WTC11 (cell line): ENCODE results near the gene RNU1-3. TPM values are rescaled to one million over a fixed set of nuclear protein-coding genes. Genes with fewer than 3 reads are reported as not detected.
A peak's percentile ranks its signal among the peaks of the same experiment; 100 is the strongest.

ENCODE experiments used
- ATAC-seq: fragments of 200-7000 bp; cut with Tn5 transposase; 2 replicates; pipeline ENCODE4 v1.10.0; 2021; ENCODE audit warnings: mild to moderate bottlenecking, moderate library complexity
- CTCF ChIA-PET: fragments of 300-600 bp; sonication (Branson Sonifier 250); formaldehyde crosslinking; loops from one replicate; lab custom pipeline; 2021; ENCODE audit warnings: antibody characterized with exemption; lab: Charles Lee
- POLR2A ChIA-PET: fragments of 350-600 bp; sonication (Branson Sonifier 250); formaldehyde crosslinking; loops from one replicate; lab custom pipeline; 2021; ENCODE audit warnings: antibody characterized with exemption; lab: Charles Lee
- DNase-seq: peaks from one replicate; pipeline ENCODE4 v3.0.0; 2021; ENCODE audit warnings: low spot score
- H3K27ac Mint-ChIP-seq: 2 replicates; pipeline ENCODE4 v1.8.0; 2021; ENCODE audit warnings: mixed read lengths
- H3K27me3 Mint-ChIP-seq: 2 replicates; pipeline ENCODE4 v1.8.0; 2021; ENCODE audit warnings: low read depth, mild to moderate bottlenecking, moderate library complexity, mixed read lengths
- H3K36me3 Mint-ChIP-seq: 2 replicates; pipeline ENCODE4 v1.8.0; 2021; ENCODE audit warnings: mixed read lengths
- H3K4me1 Mint-ChIP-seq: 2 replicates; pipeline ENCODE4 v1.8.0; 2022; ENCODE audit warnings: mixed read lengths
- H3K4me3 Mint-ChIP-seq: 2 replicates; pipeline ENCODE4 v1.8.0; 2021; ENCODE audit warnings: mild to moderate bottlenecking, moderate library complexity, mixed read lengths
- H3K9me3 Mint-ChIP-seq: 2 replicates; pipeline ENCODE4 v1.8.0; 2021; ENCODE audit warnings: mixed read lengths
- ESRRA ChIP-seq: sonication (generic); formaldehyde crosslinking; IDR thresholded peaks from 2 replicates; pipeline ENCODE4 v1.8.1; 2022; ENCODE audit warnings: mild to moderate bottlenecking, missing genetic modification reagents, borderline replicate concordance
- HMGA2 ChIP-seq: fragments of 250-450 bp; sonication (Bioruptor Pico); IDR thresholded peaks from 2 replicates; pipeline ENCODE4 v1.4.0; 2021; ENCODE audit warnings: mild to moderate bottlenecking, moderate library complexity
- MXD4 ChIP-seq: fragments of 250-450 bp; sonication (Bioruptor Pico); IDR thresholded peaks from 2 replicates; pipeline ENCODE4 v1.8.0; 2021; ENCODE audit warnings: mild to moderate bottlenecking, moderate library complexity, borderline replicate concordance
- MYBL2 ChIP-seq: sonication (generic); formaldehyde crosslinking; IDR thresholded peaks from 2 replicates; pipeline ENCODE4 v1.8.1; 2023; ENCODE audit warnings: mild to moderate bottlenecking, moderate library complexity, missing genetic modification reagents
- NFE2L1 ChIP-seq: sonication (generic); formaldehyde crosslinking; IDR thresholded peaks from 2 replicates; pipeline ENCODE4 v1.8.1; 2023; ENCODE audit warnings: missing genetic modification reagents
- NFYB ChIP-seq: sonication (generic); formaldehyde crosslinking; conservative IDR thresholded peaks from 2 replicates; pipeline ENCODE4 v1.8.0; 2022; ENCODE audit warnings: low read depth, missing genetic modification reagents
- NR1H2 ChIP-seq: sonication (generic); formaldehyde crosslinking; IDR thresholded peaks from 2 replicates; pipeline ENCODE4 v1.9.0; 2021; ENCODE audit warnings: mild to moderate bottlenecking, moderate library complexity, missing genetic modification reagents
- PRDM15 ChIP-seq: sonication (generic); formaldehyde crosslinking; IDR thresholded peaks from 2 replicates; pipeline ENCODE4 v1.8.0; 2022; ENCODE audit warnings: missing genetic modification reagents
- PRRX2 ChIP-seq: fragments of 250-450 bp; sonication (Bioruptor Pico); IDR thresholded peaks from 2 replicates; pipeline ENCODE4 v1.8.0; 2021; ENCODE audit warnings: mild to moderate bottlenecking
- RELA ChIP-seq: sonication (generic); formaldehyde crosslinking; IDR thresholded peaks from 2 replicates; pipeline ENCODE4 v1.8.1; 2022; ENCODE audit warnings: missing genetic modification reagents, mild to moderate bottlenecking, borderline replicate concordance
- SMAD3 ChIP-seq: sonication (generic); formaldehyde crosslinking; IDR thresholded peaks from 2 replicates; pipeline ENCODE4 v1.8.0; 2022; ENCODE audit warnings: missing genetic modification reagents, mild to moderate bottlenecking, borderline replicate concordance
- SOX15 ChIP-seq: fragments of 250-450 bp; sonication (Bioruptor Pico); IDR thresholded peaks from 2 replicates; pipeline ENCODE4 v1.9.0; 2021; ENCODE audit warnings: mild to moderate bottlenecking
- TCF7 ChIP-seq: sonication (generic); formaldehyde crosslinking; IDR thresholded peaks from 2 replicates; pipeline ENCODE4 v1.8.0; 2022; ENCODE audit warnings: mild to moderate bottlenecking, low read depth, missing genetic modification reagents, moderate library complexity
- USF1 ChIP-seq: sonication (generic); formaldehyde crosslinking; IDR thresholded peaks from 2 replicates; pipeline ENCODE4 v1.8.0; 2022; ENCODE audit warnings: mild to moderate bottlenecking, missing genetic modification reagents
- ZNF121 ChIP-seq: sonication (generic); formaldehyde crosslinking; IDR thresholded peaks from 2 replicates; pipeline ENCODE4 v1.8.0; 2023; ENCODE audit warnings: missing genetic modification reagents
- ZNF263 ChIP-seq: sonication (generic); formaldehyde crosslinking; IDR thresholded peaks from 2 replicates; pipeline ENCODE4 v1.8.1; 2022; ENCODE audit warnings: low read depth, mild to moderate bottlenecking, moderate library complexity, missing genetic modification reagents
- ZNF317 ChIP-seq: sonication (generic); formaldehyde crosslinking; IDR thresholded peaks from 2 replicates; pipeline ENCODE4 v1.8.1; 2023; ENCODE audit warnings: low read depth, mild to moderate bottlenecking, moderate library complexity, missing genetic modification reagents, borderline replicate concordance
- ZNF671 ChIP-seq: fragments of 250-450 bp; sonication (Bioruptor Pico); IDR thresholded peaks from 2 replicates; pipeline ENCODE4 v1.8.0; 2021; ENCODE audit warnings: mild to moderate bottlenecking
- total RNA-seq: library from RNA; stranded (reverse); gene quantifications from 3 replicates; pipeline ENCODE4 v1.2.3, GENCODE V29; 2021
- TF ChIP-seq, protein P1 (sequence below): fragments of 200-600 bp; IDR thresholded peaks from 2 replicates; pipeline ENCODE4 v1.8.0; 2022; ENCODE audit warnings: antibody characterized with exemption
- TF ChIP-seq, protein P2 (sequence below): sonication (generic); formaldehyde crosslinking; IDR thresholded peaks from 2 replicates; pipeline ENCODE4 v1.8.0; 2023; ENCODE audit warnings: missing genetic modification reagents
- TF ChIP-seq, protein P3 (sequence below): sonication (generic); formaldehyde crosslinking; IDR thresholded peaks from 2 replicates; pipeline ENCODE4 v1.8.1; 2023; ENCODE audit warnings: mild to moderate bottlenecking, missing genetic modification reagents
- TF ChIP-seq, protein P4 (sequence below): sonication (generic); formaldehyde crosslinking; IDR thresholded peaks from 2 replicates; pipeline ENCODE4 v1.8.1; 2023; ENCODE audit warnings: mild to moderate bottlenecking, missing genetic modification reagents

RNU1-3 gene
- total RNA-seq, 1 experiment from 2014 or later = 1,197 TPM

DNA sequence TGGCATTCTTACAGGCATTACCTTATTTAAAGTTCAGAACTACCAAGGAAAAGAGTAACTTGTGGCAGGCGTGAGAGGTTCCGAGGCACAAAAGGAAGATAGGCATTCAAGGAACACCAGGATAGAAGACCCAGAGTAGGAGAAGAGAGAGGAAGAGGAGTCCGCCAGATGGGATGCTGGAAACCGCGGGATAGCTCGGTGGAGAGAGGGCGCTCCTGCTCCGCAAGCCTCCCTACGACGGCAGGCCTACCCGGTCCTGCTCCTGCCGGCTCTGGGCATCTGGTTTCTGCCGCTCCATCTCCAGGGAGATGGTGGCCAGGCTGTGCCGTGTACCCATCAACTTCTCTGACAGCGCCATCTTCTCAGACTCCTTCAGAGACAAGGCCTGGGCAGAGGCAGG is 48.0 kb downstream of the RNU1-3 start:
- peak; percentile 29 for ATAC-seq
- H3K27me3 Mint-ChIP-seq = no peaks in the 10 kb centered on the region
- TF ChIP-seq, protein P1, sequence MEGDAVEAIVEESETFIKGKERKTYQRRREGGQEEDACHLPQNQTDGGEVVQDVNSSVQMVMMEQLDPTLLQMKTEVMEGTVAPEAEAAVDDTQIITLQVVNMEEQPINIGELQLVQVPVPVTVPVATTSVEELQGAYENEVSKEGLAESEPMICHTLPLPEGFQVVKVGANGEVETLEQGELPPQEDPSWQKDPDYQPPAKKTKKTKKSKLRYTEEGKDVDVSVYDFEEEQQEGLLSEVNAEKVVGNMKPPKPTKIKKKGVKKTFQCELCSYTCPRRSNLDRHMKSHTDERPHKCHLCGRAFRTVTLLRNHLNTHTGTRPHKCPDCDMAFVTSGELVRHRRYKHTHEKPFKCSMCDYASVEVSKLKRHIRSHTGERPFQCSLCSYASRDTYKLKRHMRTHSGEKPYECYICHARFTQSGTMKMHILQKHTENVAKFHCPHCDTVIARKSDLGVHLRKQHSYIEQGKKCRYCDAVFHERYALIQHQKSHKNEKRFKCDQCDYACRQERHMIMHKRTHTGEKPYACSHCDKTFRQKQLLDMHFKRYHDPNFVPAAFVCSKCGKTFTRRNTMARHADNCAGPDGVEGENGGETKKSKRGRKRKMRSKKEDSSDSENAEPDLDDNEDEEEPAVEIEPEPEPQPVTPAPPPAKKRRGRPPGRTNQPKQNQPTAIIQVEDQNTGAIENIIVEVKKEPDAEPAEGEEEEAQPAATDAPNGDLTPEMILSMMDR = no peak
- TF ChIP-seq ZNF317 (CRISPR knock-in tag) = no peak
- no peak for TF ChIP-seq SOX15 (CRISPR knock-in tag)
- TF ChIP-seq NFE2L1 = no peak
- peak; percentile 85 for TF ChIP-seq PRDM15 (CRISPR knock-in tag)
- no peak for TF ChIP-seq NR1H2
- TF ChIP-seq ZNF121 (CRISPR knock-in tag) = peak; percentile 76
- TF ChIP-seq MXD4 = no peak
- TF ChIP-seq ESRRA (CRISPR knock-in tag) = no peak
- TF ChIP-seq, all 79 proteins: peak for 2
- peak; percentile 78 for DNase-seq
- Mint-ChIP-seq H3K4me1 (no peaks in the 10 kb centered on the region), H3K4me3 (no peak overlapping the region), H3K9me3 (no peaks in the 10 kb centered on the region), H3K27ac (no peak overlapping the region), H3K36me3 (no peaks in the 10 kb centered on the region)
- CTCF ChIA-PET = interaction anchor here (0.6 to 4.9 kb wide), 6 partner anchors 27 to 89 kb away, joined by 3 to 50 read pairs (median 8); no protein-coding TSS in a partner anchor
- POLR2A ChIA-PET = no interaction called here

- Mint-ChIP-seq H3K27me3 (no peaks in the 10 kb centered on the region), H3K4me3 (no peak overlapping the region), H3K4me1 (no peaks in the 10 kb centered on the region), H3K36me3 (no peaks in the 10 kb centered on the region), H3K9me3 (no peaks in the 10 kb centered on the region), H3K27ac (no peak overlapping the region)
- ChIA-PET POLR2A (no interaction called here), CTCF (interaction anchor here (1.5 to 4.9 kb wide), 4 partner anchors 26 to 90 kb away, joined by 5 to 50 read pairs (median 14); no protein-coding TSS in a partner anchor)
- ATAC-seq (no peak), DNase-seq (peak; percentile 9)
- TF ChIP-seq RELA (CRISPR knock-in tag) (no peak), SMAD3 (no peak), ZNF263 (no peak), ZNF317 (CRISPR knock-in tag) (no peak), MYBL2 (CRISPR knock-in tag) (no peak), USF1 (CRISPR knock-in tag) (no peak), HMGA2 (CRISPR knock-in tag) (no peak), NFYB (CRISPR knock-in tag) (no peak), PRRX2 (no peak), TCF7 (CRISPR knock-in tag) (no peak), NR1H2 (no peak), ZNF671 (CRISPR knock-in tag) (no peak), SOX15 (CRISPR knock-in tag) (no peak)
- TF ChIP-seq, protein P2, sequence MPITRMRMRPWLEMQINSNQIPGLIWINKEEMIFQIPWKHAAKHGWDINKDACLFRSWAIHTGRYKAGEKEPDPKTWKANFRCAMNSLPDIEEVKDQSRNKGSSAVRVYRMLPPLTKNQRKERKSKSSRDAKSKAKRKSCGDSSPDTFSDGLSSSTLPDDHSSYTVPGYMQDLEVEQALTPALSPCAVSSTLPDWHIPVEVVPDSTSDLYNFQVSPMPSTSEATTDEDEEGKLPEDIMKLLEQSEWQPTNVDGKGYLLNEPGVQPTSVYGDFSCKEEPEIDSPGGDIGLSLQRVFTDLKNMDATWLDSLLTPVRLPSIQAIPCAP (CRISPR knock-in tag) = no peak
- TF ChIP-seq, protein P3, sequence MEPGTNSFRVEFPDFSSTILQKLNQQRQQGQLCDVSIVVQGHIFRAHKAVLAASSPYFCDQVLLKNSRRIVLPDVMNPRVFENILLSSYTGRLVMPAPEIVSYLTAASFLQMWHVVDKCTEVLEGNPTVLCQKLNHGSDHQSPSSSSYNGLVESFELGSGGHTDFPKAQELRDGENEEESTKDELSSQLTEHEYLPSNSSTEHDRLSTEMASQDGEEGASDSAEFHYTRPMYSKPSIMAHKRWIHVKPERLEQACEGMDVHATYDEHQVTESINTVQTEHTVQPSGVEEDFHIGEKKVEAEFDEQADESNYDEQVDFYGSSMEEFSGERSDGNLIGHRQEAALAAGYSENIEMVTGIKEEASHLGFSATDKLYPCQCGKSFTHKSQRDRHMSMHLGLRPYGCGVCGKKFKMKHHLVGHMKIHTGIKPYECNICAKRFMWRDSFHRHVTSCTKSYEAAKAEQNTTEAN (CRISPR knock-in tag) = no peak
- TF ChIP-seq, protein P4, sequence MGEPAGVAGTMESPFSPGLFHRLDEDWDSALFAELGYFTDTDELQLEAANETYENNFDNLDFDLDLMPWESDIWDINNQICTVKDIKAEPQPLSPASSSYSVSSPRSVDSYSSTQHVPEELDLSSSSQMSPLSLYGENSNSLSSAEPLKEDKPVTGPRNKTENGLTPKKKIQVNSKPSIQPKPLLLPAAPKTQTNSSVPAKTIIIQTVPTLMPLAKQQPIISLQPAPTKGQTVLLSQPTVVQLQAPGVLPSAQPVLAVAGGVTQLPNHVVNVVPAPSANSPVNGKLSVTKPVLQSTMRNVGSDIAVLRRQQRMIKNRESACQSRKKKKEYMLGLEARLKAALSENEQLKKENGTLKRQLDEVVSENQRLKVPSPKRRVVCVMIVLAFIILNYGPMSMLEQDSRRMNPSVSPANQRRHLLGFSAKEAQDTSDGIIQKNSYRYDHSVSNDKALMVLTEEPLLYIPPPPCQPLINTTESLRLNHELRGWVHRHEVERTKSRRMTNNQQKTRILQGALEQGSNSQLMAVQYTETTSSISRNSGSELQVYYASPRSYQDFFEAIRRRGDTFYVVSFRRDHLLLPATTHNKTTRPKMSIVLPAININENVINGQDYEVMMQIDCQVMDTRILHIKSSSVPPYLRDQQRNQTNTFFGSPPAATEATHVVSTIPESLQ (CRISPR knock-in tag) = no peak
These were observed 48.8 kb downstream of the RNU1-3 start for GRCh38 chr1:16617778-16618580.
